ENCODE measurements around the gene SPOP.
"Not testable (repeated sequence)": the region's sequence is repeated elsewhere in the genome, so short reads cannot be mapped to it uniquely, and the experiment has no call there.

Gene SPOP

GRCh38 chr17:49670002-49670401, 7.9 kb downstream of the SPOP start:
- in situ Hi-C loops (cut with HindIII; ENCODE audit: low pct_unique_long_range_greater_than_20kb, low sequenced_read_pairs), result no loop called here
- TF ChIP-seq JUND (IDR thresholded peaks at IDR 0.05; ENCODE audit: low read depth), result no peak
- DNase-seq (ENCODE audit: low read depth in 1 of 2, low spot score in 1 of 2), result no peak

DNA sequence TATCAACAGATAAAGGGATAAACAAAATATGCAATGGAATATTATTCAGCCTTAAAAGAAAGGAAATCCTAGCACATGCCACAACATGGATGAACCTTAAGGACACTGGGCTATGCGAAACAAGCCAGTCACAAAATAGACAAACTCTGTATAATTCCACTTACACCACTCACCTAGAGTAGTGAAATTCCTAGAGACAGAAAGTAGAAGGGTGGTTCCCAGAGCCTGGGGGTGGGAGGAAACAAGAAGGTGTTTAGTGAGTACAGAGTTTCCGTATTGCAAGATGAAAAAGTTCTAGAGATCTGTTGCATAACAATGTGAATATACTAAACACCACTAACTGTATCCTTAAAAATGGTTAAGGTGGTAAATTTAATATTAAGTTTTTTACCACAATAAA, 10.0 kb downstream of the SPOP start:
- in situ Hi-C loops (cut with HindIII; ENCODE audit: low pct_unique_long_range_greater_than_20kb, low sequenced_read_pairs), result no loop called here
- DNase-seq (ENCODE audit: low read depth in 1 of 2, low spot score in 1 of 2), result no peak
- no peak for TF ChIP-seq JUND (IDR thresholded peaks at IDR 0.05; ENCODE audit: low read depth)

DNA sequence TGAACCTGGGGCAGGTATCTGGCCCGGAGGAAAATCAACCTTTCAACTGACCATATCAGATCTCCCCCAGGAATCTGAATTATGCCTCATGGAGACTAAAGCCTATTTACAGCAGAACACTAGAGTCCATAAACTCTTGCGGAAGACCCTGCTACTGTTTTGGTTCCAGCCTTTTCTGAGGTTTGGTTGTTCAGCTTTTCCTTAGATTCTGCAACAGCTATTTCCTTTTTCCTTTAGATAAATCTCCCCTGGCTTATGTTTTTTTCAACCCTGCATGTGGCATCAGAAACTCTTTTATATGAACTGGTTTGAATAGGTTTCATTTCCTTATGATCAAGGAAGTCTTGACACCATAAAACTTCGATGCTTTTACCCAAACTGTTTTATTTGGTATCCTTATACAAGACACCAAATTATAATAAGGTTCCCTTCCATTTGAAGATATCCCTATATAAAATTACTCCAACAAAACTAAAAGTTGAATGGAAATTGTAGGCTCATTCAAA, 13.1 kb downstream of the SPOP start:
- no peak for TF ChIP-seq JUND (IDR thresholded peaks at IDR 0.05; ENCODE audit: low read depth)
- in situ Hi-C loops (cut with HindIII; ENCODE audit: low pct_unique_long_range_greater_than_20kb, low sequenced_read_pairs), result no loop called here
- DNase-seq (ENCODE audit: low read depth in 1 of 2, low spot score in 1 of 2), result no peak

GRCh38 chr17:49659661-49660382, 18.1 kb downstream of the SPOP start:
- in situ Hi-C loops (cut with HindIII; ENCODE audit: low pct_unique_long_range_greater_than_20kb, low sequenced_read_pairs), result no loop called here
- DNase-seq (ENCODE audit: low read depth in 1 of 2, low spot score in 1 of 2), result no peak
- no peak for TF ChIP-seq JUND (IDR thresholded peaks at IDR 0.05; ENCODE audit: low read depth)

- TF ChIP-seq JUND (IDR thresholded peaks at IDR 0.05; ENCODE audit: low read depth), result no peak
- in situ Hi-C loops (cut with HindIII; ENCODE audit: low pct_unique_long_range_greater_than_20kb, low sequenced_read_pairs), result no loop called here
- no peak for DNase-seq (ENCODE audit: low read depth in 1 of 2, low spot score in 1 of 2)
Observed at GRCh38 chr17:49656247-49656646, 21.6 kb downstream of the SPOP start.

- TF ChIP-seq JUND (IDR thresholded peaks at IDR 0.05; ENCODE audit: low read depth), result no peak
- in situ Hi-C loops (cut with HindIII; ENCODE audit: low pct_unique_long_range_greater_than_20kb, low sequenced_read_pairs), result no loop called here
- DNase-seq (ENCODE audit: low read depth in 1 of 2, low spot score in 1 of 2), result no peak
Observed at GRCh38 chr17:49647256-49647585, 30.7 kb downstream of the SPOP start.

DNA sequence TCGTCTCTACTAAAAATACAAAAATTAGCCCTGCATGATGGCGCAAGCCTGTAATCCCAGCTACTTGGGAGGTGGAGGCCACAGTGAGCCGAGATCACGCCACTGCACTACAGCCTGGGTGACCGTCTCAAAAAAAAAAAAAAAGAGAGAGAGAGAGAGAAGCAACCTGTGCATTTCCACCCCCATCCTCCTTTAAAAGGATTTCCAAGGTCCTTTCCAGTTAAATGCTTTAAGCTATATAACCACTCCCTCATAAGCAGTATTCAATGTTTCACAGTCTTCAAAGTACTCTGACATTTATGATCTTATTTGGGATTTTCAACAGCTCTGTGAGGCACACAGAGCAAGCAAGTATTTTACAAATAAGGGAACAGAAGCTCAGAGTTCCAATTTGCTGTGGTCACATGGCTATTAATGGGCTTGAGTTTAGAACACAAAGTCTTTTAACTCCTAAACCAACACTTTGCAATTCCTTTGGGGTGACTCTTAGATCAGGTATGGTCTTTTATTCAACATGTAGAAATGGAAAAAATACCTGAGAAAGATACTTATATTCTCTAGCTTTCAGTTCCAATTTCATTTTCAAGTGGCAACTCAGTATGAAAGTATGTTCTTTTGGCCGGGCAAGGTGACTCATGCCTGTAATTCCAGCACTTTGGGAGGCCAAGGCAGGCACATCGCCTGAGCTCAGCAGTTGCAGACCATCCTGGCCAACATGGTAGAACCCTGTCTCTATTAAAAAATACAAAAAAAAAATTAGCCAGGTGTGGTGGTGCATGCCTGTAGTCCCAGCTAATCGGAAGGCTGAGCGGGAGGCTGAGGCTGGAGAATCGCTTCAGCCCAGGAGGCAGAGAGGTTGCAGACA, 31.3 kb downstream of the SPOP start:
- no peak for DNase-seq (ENCODE audit: low read depth in 1 of 2, low spot score in 1 of 2)
- in situ Hi-C loops (cut with HindIII; ENCODE audit: low pct_unique_long_range_greater_than_20kb, low sequenced_read_pairs), result no loop called here
- TF ChIP-seq JUND (IDR thresholded peaks at IDR 0.05; ENCODE audit: low read depth), result no peak

- in situ Hi-C loops (cut with HindIII; ENCODE audit: low pct_unique_long_range_greater_than_20kb, low sequenced_read_pairs), result not testable (repeated sequence)
Observed at GRCh38 chr17:49646056-49646390, 31.9 kb downstream of the SPOP start.

GRCh38 chr17:49645654-49646053, 32.2 kb downstream of the SPOP start:
- no peak for DNase-seq (ENCODE audit: low read depth in 1 of 2, low spot score in 1 of 2)
- TF ChIP-seq JUND (IDR thresholded peaks at IDR 0.05; ENCODE audit: low read depth), result no peak

More at GRCh38 chr17:49646056-49646390, 31.9 kb downstream of the SPOP start:
- DNase-seq (ENCODE audit: low read depth in 1 of 2, low spot score in 1 of 2), result not testable (repeated sequence)

GRCh38 chr17:49640556-49640955, 37.3 kb downstream of the SPOP start:
- no peak for TF ChIP-seq JUND (IDR thresholded peaks at IDR 0.05; ENCODE audit: low read depth)
- DNase-seq (ENCODE audit: low read depth in 1 of 2, low spot score in 1 of 2), result no peak
- in situ Hi-C loops (cut with HindIII; ENCODE audit: low pct_unique_long_range_greater_than_20kb, low sequenced_read_pairs), result no loop called here

More at GRCh38 chr17:49645654-49646053, 32.2 kb downstream of the SPOP start:
- in situ Hi-C loops (cut with HindIII; ENCODE audit: low pct_unique_long_range_greater_than_20kb, low sequenced_read_pairs), result no loop called here

DNA sequence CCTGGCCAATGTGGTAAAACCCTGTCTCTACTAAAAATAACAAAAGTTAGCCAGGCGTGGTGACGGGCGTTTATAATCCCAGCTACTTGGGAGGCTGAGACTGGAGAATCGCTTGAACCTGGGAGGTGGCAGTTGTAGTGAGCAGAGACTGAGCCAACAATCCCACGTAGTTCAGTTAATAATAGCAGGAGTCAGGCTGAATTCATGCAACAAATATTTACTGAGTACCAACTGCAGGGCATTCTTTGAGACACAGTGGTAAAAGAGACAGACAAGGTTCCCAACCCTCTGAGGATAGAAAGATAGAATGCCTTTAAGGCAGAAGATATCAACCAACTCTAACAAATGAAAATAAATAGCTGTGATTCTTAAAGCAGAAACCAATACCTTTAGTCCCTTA, 39.1 kb downstream of the SPOP start:
- TF ChIP-seq JUND (IDR thresholded peaks at IDR 0.05; ENCODE audit: low read depth), result no peak
- DNase-seq (ENCODE audit: low read depth in 1 of 2, low spot score in 1 of 2), result peak in 1 of 2 experiments; percentile 60
- in situ Hi-C loops (cut with HindIII; ENCODE audit: low pct_unique_long_range_greater_than_20kb, low sequenced_read_pairs), result no loop called here

DNA sequence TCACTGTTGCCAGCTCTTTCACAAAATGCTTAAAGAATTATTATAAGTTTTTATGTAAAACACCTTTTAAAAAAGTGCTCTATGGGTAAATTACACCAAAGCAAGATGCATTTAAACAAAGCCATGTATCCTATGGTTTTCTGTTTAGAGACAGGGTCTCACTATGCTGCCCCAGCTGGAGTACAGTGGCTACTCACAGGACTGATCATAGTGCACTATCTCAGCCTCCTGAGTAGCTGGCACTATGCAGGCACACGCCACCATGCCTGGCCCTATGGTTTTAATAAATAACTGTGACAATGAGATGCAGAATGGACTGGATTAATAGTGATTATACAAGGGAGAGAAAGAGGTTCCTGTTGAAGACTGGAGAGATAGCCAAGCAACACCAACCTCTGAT, 40.2 kb downstream of the SPOP start:
- in situ Hi-C loops (cut with HindIII; ENCODE audit: low pct_unique_long_range_greater_than_20kb, low sequenced_read_pairs), result no loop called here
- no peak for TF ChIP-seq JUND (IDR thresholded peaks at IDR 0.05; ENCODE audit: low read depth)
- DNase-seq (ENCODE audit: low read depth in 1 of 2, low spot score in 1 of 2), result no peak

DNA sequence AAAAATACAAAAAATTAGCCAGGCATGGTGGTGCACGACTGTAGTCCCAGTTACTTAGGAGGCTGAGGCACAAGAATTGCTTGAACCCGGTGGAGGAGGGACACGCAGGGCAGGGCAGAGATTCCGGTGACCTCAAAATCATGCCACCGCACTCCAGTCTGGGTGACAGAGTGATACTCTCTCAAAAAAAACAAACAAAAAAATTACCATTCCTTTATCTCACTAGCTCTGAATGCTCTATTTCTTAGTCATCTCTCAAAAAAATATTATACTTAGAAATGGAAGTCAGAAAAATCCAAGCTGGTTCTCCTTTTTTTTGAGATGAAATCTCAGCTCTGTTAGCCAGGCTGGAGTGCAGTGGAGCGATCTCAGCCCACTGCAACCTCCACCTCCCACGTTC, 40.8 kb downstream of the SPOP start:
- DNase-seq (ENCODE audit: low read depth in 1 of 2, low spot score in 1 of 2), result no peak
- in situ Hi-C loops (cut with HindIII; ENCODE audit: low pct_unique_long_range_greater_than_20kb, low sequenced_read_pairs), result no loop called here
- no peak for TF ChIP-seq JUND (IDR thresholded peaks at IDR 0.05; ENCODE audit: low read depth)

Measured in T47D (cell line).